C1 segment of cervical spinal cord (tissue), 14 donors: ENCODE results near the gene SLC26A1.

Experiments used
- DNase-seq, 14 donors: peaks; one replicate each; lab custom pipeline; 2025; lab: John Stamatoyannopoulos, UW

Gene SLC26A1

GRCh38 chr4:999882-1000425, 6.8 kb upstream of the SLC26A1 start:
- DNase-seq = no peak

- DNase-seq = peak in 1 of 14 donors; percentile 65
These were observed 6.1 kb upstream of the SLC26A1 start for GRCh38 chr4:999240-999863.

- no peak for DNase-seq
These were observed 5.0 kb upstream of the SLC26A1 start for GRCh38 chr4:998096-998691.

- DNase-seq = peak in 4 of 14 donors; percentile 23 to 42 (median 30)
These were observed 4.3 kb upstream of the SLC26A1 start for GRCh38 chr4:997375-998071.

- DNase-seq = no peak
These were observed 3.8 kb upstream of the SLC26A1 start for GRCh38 chr4:996997-997374.

DNA sequence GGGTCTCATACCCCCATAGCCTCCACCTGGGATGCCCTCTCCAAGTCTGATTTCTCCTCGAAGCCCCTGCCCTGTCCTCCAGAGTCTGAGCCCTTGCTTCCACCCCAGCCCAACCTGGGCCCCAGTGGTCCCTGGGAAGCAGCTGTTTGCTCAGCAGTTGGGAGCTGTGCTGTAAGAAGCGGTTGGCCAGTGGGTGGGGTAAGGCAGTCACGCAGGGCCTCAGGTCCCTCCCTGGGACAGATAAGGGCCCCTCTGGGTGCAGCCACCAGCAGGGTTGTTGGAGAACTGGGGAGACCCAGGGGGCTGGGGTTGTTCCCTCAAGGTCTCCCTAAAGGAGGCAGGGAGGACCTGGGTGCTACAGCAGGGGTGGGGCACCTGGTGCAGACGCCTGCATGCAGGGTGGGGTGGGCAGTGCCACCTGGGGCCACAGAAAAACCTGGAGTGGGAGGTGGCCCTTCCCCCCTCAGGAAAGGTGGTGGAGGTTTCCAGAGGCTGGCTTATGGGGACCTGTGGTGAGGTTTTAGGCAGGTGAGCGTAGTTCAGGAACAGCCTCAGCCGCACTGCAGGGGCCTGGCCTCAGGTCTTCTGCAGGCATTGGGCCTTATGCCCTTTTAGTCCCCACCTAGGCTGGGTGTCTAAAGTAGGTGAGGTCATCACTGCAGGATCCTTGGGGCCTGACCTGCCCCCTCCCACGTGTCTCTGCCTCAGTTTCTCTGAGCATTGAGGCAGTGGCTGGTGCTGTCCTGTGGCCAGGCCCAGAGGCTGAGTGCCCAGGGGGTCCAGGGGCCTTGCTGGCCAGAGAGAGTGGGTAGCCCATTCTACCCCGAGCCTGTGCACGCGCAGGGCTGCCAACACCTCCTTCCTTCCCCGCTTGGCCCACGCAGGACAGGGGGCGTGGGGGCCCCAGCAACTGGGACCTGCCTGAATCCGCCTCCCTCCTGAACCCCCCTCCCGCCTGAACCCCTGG, 3.1 kb upstream of the SLC26A1 start:
- no peak for DNase-seq

DNA sequence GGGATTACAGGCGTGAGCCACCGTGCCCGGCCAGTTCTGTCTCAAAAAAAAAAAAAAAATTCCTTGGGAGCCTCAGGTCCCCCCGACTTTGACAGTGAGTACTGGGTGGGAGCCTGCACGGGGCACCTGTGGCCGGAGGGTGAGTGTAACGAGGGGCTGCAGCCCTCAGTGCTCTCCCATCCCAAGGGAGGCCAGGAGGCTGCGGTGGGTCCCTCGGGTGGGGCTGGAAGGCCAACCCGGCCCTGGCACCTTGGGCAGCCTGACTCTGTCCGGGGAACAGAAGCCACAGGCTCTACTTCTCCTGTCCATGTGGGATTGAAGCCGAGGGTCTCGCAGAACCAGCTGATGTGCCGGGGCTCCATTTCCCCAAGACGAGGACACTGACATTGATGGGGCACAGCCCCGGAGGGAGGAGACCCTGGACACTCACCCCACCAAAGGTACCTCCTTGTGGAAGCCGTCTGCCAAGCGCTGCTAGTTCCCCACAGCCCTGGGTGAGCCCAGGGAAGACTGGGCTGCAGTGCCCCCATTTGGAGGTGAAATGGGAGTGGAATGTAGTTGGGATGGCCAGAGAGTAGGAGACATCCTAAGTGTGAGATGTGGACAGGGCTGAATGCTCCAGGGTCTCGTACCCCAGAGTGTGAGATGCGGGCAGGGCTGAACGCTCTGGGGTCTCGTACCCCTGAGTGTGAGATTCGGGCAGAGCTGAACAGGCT, 2.3 kb upstream of the SLC26A1 start:
- DNase-seq = no peak

- DNase-seq = no peak
These were observed 700 bp downstream of the SLC26A1 start for GRCh38 chr4:992297-993110.

GRCh38 chr4:991451-992296, 1.5 kb downstream of the SLC26A1 start:
- DNase-seq = no peak

- DNase-seq = no peak
These were observed 2.3 kb downstream of the SLC26A1 start for GRCh38 chr4:990746-991367.

- no peak for DNase-seq
These were observed 3.3 kb downstream of the SLC26A1 start for GRCh38 chr4:989722-990471.

DNA sequence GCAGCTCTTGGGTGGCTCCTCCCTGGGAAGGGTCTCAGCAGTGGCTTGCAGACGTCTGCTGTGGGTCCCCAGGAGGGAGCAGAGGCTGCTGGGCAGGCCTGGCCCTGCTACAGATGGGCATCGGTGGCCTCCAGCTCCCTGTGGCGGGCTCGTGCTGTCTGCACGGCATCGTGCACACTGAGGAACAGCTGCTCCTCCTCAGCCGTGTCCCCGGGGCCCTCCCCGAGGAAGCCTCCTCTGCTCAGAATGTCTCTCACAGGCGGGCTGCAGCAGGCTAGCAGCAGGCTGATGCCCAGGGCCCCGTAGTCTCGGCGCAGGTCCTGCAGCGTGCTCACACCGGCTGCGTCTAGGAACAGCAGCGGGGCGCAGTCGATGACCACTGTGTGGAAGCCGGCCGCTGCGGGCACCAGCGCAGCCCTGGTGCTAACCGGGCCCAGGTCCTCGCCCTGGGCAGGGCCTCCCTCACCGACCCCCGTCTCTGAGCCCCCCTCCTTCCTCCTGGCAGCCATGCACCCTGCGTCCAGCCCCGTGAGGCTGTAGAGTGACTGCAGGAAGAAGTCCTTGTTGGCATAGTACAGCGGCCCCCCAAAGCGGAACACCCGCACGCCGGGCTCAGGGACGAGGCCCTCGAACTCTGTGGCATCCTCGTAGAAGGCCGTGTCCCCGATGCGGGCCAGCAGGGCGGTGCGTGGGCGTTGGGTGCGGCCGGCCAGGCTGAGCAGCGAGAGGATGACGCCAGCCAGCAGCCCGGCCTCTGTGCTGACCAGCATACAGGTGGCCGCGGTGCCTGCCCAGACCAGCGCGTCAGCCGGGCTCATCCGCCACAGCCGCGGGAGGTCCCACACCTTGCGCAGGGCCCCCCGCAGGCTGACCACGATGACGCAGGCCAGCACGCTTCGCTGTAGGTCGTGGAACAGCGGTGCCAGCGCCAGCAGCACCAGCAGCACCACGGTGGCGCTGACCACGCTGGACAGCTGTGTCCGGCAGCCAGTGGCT, 4.2 kb downstream of the SLC26A1 start:
- peak in 1 of 14 donors; percentile 34 for DNase-seq

DNA sequence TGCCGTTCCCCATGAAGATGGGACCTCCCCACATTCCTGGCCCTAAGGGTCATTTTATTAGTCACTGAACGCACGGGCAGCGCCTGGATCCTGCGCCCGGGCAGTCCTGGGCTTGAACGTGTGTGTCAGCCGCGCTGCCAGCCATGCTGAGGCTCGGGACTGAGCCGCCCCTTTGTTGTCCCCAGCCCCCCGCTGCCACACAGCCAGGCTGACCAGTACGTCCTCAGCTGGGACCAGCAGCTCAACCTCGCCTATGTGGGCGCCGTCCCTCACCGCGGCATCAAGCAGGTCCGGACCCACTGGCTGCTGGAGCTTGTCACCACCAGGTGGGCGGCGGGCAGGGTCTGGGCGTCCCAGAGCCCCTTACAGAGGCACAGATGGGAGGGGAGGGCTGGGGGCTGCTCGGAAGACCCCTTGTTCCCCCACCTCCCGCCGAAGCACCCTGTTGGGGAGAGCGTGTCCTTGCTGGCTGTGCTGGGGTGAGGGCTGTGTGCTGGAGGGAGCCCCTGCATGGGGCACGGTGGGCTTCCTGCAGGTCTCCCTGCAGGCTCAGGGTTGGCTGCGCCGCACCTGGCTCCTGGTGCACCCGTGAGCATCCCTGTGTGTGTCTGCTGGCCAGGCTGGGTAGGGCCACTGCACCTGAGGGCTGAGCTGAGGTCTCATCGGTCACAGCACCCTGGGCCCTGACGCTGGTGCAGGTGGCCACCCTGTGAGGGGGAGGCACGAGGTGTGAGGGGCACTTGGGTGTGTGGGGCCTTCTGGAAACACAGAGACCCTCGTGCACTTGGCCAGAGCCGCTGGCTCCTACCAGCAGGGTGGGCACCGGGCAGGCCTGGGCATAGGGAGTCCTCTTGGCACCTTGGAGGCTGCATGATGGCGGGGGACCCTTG, 5.3 kb downstream of the SLC26A1 start:
- DNase-seq = no peak

GRCh38 chr4:986879-987623, 6.2 kb downstream of the SLC26A1 start, which contains the start of gene IDUA:
Gene IDUA, plus strand, starts transcription at chr4:987044. Its CDS starts 41 bp downstream, at chr4:987085.
- DNase-seq = peak in 13 of 14 donors; percentile 33 to 89 (median 72)

- DNase-seq = no peak
These were observed 6.8 kb downstream of the SLC26A1 start for GRCh38 chr4:986428-986878.
